KG1 (cell line): ENCODE data around the gene IGLON5.

Experiments used
- DNase-seq: peaks from one replicate; lab custom pipeline; 2025; lab: John Stamatoyannopoulos, UW

Gene IGLON5

GRCh38 chr19:51317968-51318367, 6.5 kb downstream of the IGLON5 start:
- no peak for DNase-seq

GRCh38 chr19:51318687-51319648, 7.5 kb downstream of the IGLON5 start:
- no peak for DNase-seq

- no peak for DNase-seq
Observed at GRCh38 chr19:51319649-51320279, 8.3 kb downstream of the IGLON5 start.

- no peak for DNase-seq
Observed at GRCh38 chr19:51320280-51320657, 8.8 kb downstream of the IGLON5 start.

GRCh38 chr19:51321799-51322198, 10.4 kb downstream of the IGLON5 start:
- no peak for DNase-seq

- no peak for DNase-seq
Observed at GRCh38 chr19:51323481-51324166, 12.2 kb downstream of the IGLON5 start.

- no peak for DNase-seq
Observed at GRCh38 chr19:51324167-51324481, 12.7 kb downstream of the IGLON5 start.

- DNase-seq, result no peak
Observed at GRCh38 chr19:51325161-51325976, 13.9 kb downstream of the IGLON5 start.

GRCh38 chr19:51326216-51327065, 15.0 kb downstream of the IGLON5 start:
- no peak for DNase-seq

GRCh38 chr19:51327066-51328001, 15.9 kb downstream of the IGLON5 start:
- no peak for DNase-seq

GRCh38 chr19:51329411-51329810, 18.0 kb downstream of the IGLON5 start:
- DNase-seq, result no peak

GRCh38 chr19:51330366-51330765, 18.9 kb downstream of the IGLON5 start:
- DNase-seq, result no peak

- no peak for DNase-seq
Observed at GRCh38 chr19:51331193-51331592, 19.7 kb downstream of the IGLON5 start.

GRCh38 chr19:51331716-51332115, 20.3 kb downstream of the IGLON5 start:
- no peak for DNase-seq

GRCh38 chr19:51333836-51334460, 22.5 kb downstream of the IGLON5 start:
- no peak for DNase-seq

- DNase-seq, result no peak
Observed at GRCh38 chr19:51337141-51337860, 25.9 kb downstream of the IGLON5 start.

GRCh38 chr19:51337861-51338562, 26.6 kb downstream of the IGLON5 start:
- no peak for DNase-seq
